Loucy (cell line): ENCODE results near the gene BBLN.

Experiments
- H2AFZ ChIP-seq: fragments of 200-600 bp; sonication (generic); 2 replicates; pipeline ENCODE4 v1.6.0; 2016; ENCODE audit warnings: antibody characterized with exemption, mild to moderate bottlenecking, low read length, moderate library complexity
- H3F3A ChIP-seq: fragments of 200-600 bp; 2 replicates; pipeline ENCODE4 v1.6.0; 2016; ENCODE audit warnings: antibody characterized with exemption, low read depth, mild to moderate bottlenecking
- H3K27me3 ChIP-seq: fragments of 200-600 bp; sonication (generic); 2 replicates; pipeline ENCODE4 v1.6.1; 2014; ENCODE audit warnings: low read length, mild to moderate bottlenecking; ENCODE audit not compliant: insufficient read depth, poor library complexity, severe bottlenecking
- H3K36me3 ChIP-seq: fragments of 200-600 bp; sonication (generic); 2 replicates; pipeline ENCODE4 v1.6.1; 2016; ENCODE audit warnings: low read length; ENCODE audit not compliant: insufficient read depth
- H3K4me1 ChIP-seq: fragments of 200-600 bp; sonication (generic); 2 replicates; pipeline ENCODE4 v1.5.1; 2014; ENCODE audit warnings: low read length, mild to moderate bottlenecking; ENCODE audit not compliant: insufficient read depth, poor library complexity, severe bottlenecking
- H3K4me2 ChIP-seq: fragments of 200-600 bp; sonication (generic); 2 replicates; pipeline ENCODE4 v1.6.0; 2014; ENCODE audit warnings: antibody characterized with exemption, low read length, low read depth, mild to moderate bottlenecking; ENCODE audit not compliant: poor library complexity, severe bottlenecking
- H3K4me3 ChIP-seq: fragments of 200-600 bp; sonication (generic); 2 replicates; pipeline ENCODE4 v1.5.1; 2014; ENCODE audit warnings: low read length, mild to moderate bottlenecking, mixed read lengths; ENCODE audit not compliant: poor library complexity, severe bottlenecking
- H3K79me2 ChIP-seq: fragments of 200-600 bp; sonication (generic); 2 replicates; pipeline ENCODE4 v1.6.1; 2014; ENCODE audit warnings: low read length; ENCODE audit not compliant: insufficient read depth
- H3K9ac ChIP-seq: fragments of 200-600 bp; sonication (generic); 2 replicates; pipeline ENCODE4 v1.6.0; 2014; ENCODE audit warnings: mild to moderate bottlenecking, low read depth, low read length, moderate library complexity; ENCODE audit not compliant: poor library complexity, severe bottlenecking
- H3K9me2 ChIP-seq: fragments of 200-600 bp; sonication (generic); replicated peaks from 2 replicates; pipeline ENCODE4 v1.6.1; 2016; ENCODE audit warnings: low read depth, low read length, mixed read lengths
- H3K9me3 ChIP-seq: fragments of 200-600 bp; sonication (generic); 2 replicates; pipeline ENCODE4 v1.6.1; 2014; ENCODE audit warnings: mild to moderate bottlenecking, antibody characterized with exemption, low read length, low read depth; ENCODE audit not compliant: insufficient read depth
- H4K20me1 ChIP-seq: fragments of 200-600 bp; sonication (generic); 2 replicates; pipeline ENCODE4 v1.6.0; 2014; ENCODE audit warnings: antibody characterized with exemption, low read length, mild to moderate bottlenecking; ENCODE audit not compliant: insufficient read depth, poor library complexity, severe bottlenecking
- EZH2phosphoT487 ChIP-seq: fragments of 200-600 bp; IDR thresholded peaks from 2 replicates; pipeline ENCODE4 v1.6.1; 2018; ENCODE audit warnings: antibody characterized with exemption, mild to moderate bottlenecking, moderate library complexity, borderline replicate concordance
- TF ChIP-seq, protein P1 (sequence below): fragments of 200-600 bp; sonication (generic); conservative IDR thresholded peaks from 2 replicates; pipeline ENCODE4 v1.5.1; 2014; ENCODE audit warnings: mild to moderate bottlenecking, antibody characterized with exemption, low read length

The BBLN gene

DNA sequence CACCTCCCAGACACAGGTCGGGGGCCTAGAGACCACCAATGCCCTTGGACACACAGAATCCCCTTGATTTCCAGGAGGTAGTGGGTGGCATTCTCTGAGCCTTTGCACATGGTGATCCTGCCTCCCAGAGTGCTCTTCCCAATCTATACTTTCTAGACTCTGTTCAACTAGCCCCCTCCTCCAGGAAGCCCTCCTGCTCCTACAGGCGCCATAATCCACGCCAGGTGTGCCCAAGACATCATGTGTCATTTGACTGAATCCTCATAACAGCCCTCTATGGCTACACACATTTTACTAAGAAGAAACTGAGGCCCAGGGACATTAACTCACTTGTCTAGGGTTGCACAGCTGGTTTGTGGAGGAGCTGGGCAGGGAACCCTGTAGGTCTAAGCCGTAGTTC lies 7.1 kb downstream of the BBLN start:
- Histone ChIP-seq H3K9me2 (no peaks in the 10 kb centered on the region), H3K4me1 (peaks cover 2% of the 10 kb centered on the region), H3F3A (no peaks in the 10 kb centered on the region), H3K9me3 (no peaks in the 10 kb centered on the region), H4K20me1 (peaks cover under 1% of the 10 kb centered on the region), H2AFZ (no peak overlapping the region), H3K79me2 (peaks cover 11% of the 10 kb centered on the region; the same call in 1 of the 2 replicates), H3K4me3 (no peak overlapping the region), H3K9ac (no peak overlapping the region), H3K27me3 (no peaks in the 10 kb centered on the region), H3K36me3 (peaks cover 61% of the 10 kb centered on the region; the same call in 1 of the 2 replicates), H3K4me2 (no peak overlapping the region)
- TF ChIP-seq, protein P1, sequence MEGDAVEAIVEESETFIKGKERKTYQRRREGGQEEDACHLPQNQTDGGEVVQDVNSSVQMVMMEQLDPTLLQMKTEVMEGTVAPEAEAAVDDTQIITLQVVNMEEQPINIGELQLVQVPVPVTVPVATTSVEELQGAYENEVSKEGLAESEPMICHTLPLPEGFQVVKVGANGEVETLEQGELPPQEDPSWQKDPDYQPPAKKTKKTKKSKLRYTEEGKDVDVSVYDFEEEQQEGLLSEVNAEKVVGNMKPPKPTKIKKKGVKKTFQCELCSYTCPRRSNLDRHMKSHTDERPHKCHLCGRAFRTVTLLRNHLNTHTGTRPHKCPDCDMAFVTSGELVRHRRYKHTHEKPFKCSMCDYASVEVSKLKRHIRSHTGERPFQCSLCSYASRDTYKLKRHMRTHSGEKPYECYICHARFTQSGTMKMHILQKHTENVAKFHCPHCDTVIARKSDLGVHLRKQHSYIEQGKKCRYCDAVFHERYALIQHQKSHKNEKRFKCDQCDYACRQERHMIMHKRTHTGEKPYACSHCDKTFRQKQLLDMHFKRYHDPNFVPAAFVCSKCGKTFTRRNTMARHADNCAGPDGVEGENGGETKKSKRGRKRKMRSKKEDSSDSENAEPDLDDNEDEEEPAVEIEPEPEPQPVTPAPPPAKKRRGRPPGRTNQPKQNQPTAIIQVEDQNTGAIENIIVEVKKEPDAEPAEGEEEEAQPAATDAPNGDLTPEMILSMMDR: no peak
- no peak for TF ChIP-seq EZH2phosphoT487

DNA sequence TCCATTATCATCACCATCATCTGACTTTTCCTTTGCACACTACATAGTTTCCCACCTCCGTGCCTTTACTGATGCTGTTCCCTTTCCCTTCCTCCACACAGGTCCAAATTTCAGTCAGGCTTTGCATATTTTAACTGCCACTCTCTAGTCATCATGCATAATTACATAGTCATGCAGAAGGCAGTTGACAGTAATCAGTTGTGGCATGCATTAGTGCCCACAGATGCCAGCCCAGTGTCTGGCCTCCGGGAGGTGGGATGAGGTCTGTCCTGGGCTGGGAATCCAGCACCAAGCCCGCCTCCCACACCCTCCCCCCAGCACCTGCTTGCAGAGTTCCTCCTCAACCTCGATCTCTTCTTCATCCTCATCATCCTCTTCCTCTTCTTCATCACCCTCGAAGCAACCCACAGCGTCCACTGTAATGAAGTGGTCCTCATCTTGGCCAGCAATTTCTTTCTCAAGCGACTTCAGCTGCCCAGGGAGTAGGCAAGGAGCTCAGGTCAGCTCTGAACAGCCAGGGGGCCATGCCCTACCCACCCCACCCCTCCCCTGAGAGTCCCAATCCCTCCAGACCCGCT lies 8.8 kb downstream of the BBLN start:
- H3K4me1 ChIP-seq: no peaks in the 10 kb centered on the region
- no peaks in the 10 kb centered on the region for H3F3A ChIP-seq
- H4K20me1 ChIP-seq: no peaks in the 10 kb centered on the region
- no peak overlapping the region for H2AFZ ChIP-seq
- H3K4me2 ChIP-seq: no peak overlapping the region
- TF ChIP-seq, protein P1: no peak
- no peak for TF ChIP-seq EZH2phosphoT487
- no peaks in the 10 kb centered on the region for H3K9me3 ChIP-seq
- no peaks in the 10 kb centered on the region for H3K27me3 ChIP-seq
- no peaks in the 10 kb centered on the region for H3K79me2 ChIP-seq
- peaks cover 46% of the 10 kb centered on the region; the same call in 1 of the 2 replicates for H3K36me3 ChIP-seq
- no peaks in the 10 kb centered on the region for H3K9me2 ChIP-seq
- no peak overlapping the region for H3K4me3 ChIP-seq
- no peak overlapping the region for H3K9ac ChIP-seq

DNA sequence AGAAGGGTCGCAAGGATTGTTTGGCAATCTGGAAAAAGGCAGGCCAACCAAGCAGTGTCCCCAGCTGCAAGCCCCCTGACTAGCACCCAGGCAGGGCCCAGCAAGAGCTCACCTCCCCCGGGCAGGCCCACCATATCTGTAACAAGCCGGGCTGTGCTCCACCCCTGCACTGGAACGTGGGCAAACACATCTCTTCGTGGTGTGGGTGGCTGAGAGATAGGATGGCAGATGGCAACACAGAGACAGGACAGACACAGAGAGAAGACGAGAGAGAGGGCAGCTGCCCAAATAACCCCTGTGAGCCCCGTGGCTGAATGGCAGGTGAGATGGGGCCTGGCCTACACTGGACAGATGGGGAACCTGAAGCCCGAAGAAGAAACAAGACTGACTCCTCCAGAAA lies 9.4 kb downstream of the BBLN start:
- H3K36me3 ChIP-seq: peaks cover 39% of the 10 kb centered on the region; the same call in 1 of the 2 replicates
- H3K27me3 ChIP-seq: no peaks in the 10 kb centered on the region
- no peaks in the 10 kb centered on the region for H4K20me1 ChIP-seq
- TF ChIP-seq, protein P1: no peak
- TF ChIP-seq EZH2phosphoT487: no peak
- no peak overlapping the region for H3K4me2 ChIP-seq
- H3K9me2 ChIP-seq: no peaks in the 10 kb centered on the region
- H3K9me3 ChIP-seq: no peaks in the 10 kb centered on the region
- H2AFZ ChIP-seq: no peak overlapping the region
- H3K4me1 ChIP-seq: no peaks in the 10 kb centered on the region
- no peaks in the 10 kb centered on the region for H3F3A ChIP-seq
- H3K79me2 ChIP-seq: no peaks in the 10 kb centered on the region
- H3K4me3 ChIP-seq: no peak overlapping the region
- no peak overlapping the region for H3K9ac ChIP-seq
